Spleen (tissue), 11 donors: Measurements from ENCODE around the gene LRTM2. TPM values are rescaled to one million over a fixed set of nuclear protein-coding genes. Genes with fewer than 3 reads are reported as not detected.

ENCODE experiments used
- DNase-seq: peaks from one replicate; pipeline ENCODE4 v3.0.0-alpha.2; 2020
- H3K27ac ChIP-seq, 8 donors: fragments of 200-600 bp; sonication (generic) in 7 of 8; 1 replicate in 4 of 8; 2 replicates in 4 of 8; pipeline versions ENCODE4 v1.5.0 to v1.8.0; 2016 to 2021; ENCODE audit warnings: inconsistent platforms in 4 of 8, mild to moderate bottlenecking in 4 of 8, moderate library complexity in 1 of 8
- H3K27me3 ChIP-seq, 7 donors: fragments of 200-600 bp; sonication (generic) in 6 of 7; replicated peaks in 1 of 7; 1 replicate in 4 of 7; 2 replicates in 3 of 7; pipeline versions ENCODE4 v1.5.0 to v1.8.0; 2016 to 2021; ENCODE audit warnings: inconsistent platforms in 3 of 7, mild to moderate bottlenecking in 1 of 7
- H3K36me3 ChIP-seq, 6 donors: fragments of 200-600 bp; sonication (generic) in 5 of 6; 1 replicate in 4 of 6; 2 replicates in 2 of 6; pipeline versions ENCODE4 v1.5.0 to v1.8.0; 2016 to 2021; ENCODE audit warnings: inconsistent platforms in 2 of 6
- H3K4me1 ChIP-seq, 6 donors: fragments of 200-600 bp; sonication (generic) in 5 of 6; 1 replicate in 3 of 6; 2 replicates in 3 of 6; pipeline versions ENCODE4 v1.5.0 to v1.8.0; 2016 to 2021; ENCODE audit warnings: inconsistent platforms in 3 of 6
- H3K4me3 ChIP-seq, 8 donors: fragments of 200-600 bp; sonication (generic) in 7 of 8; 1 replicate in 4 of 8; 2 replicates in 4 of 8; pipeline versions ENCODE4 v1.5.0 to v1.8.0; 2016 to 2021; ENCODE audit warnings: inconsistent platforms in 4 of 8, mild to moderate bottlenecking in 4 of 8, moderate library complexity in 2 of 8
- H3K9me3 ChIP-seq, 8 donors: fragments of 200-600 bp; sonication (generic) in 7 of 8; 1 replicate in 4 of 8; 2 replicates in 4 of 8; pipeline versions ENCODE4 v1.5.0 to v1.8.0; 2016 to 2021; ENCODE audit warnings: inconsistent platforms in 4 of 8
- POLR2A ChIP-seq, 3 donors: fragments of 450-650 bp; IDR thresholded peaks; one replicate each; pipeline ENCODE4 v1.5.1; 2017; ENCODE audit warnings: antibody characterized with exemption in 3 of 3, mild to moderate bottlenecking in 1 of 3
- POLR2AphosphoS5 ChIP-seq, 3 donors: sonication (generic); formaldehyde crosslinking; IDR thresholded peaks; one replicate each; pipeline ENCODE4 v1.5.1; 2017; ENCODE audit warnings: antibody characterized with exemption in 3 of 3
- WGBS, 5 donors: extraction: QIAGEN DNeasy Blood & Tissue Kit in 3 of 5; methylation state at CpG; one replicate each; pipeline versions ENCODE4 v1.1.5 to v1.1.7; 2013 to 2018; 5-methylcytosine and 5-hydroxymethylcytosine counted together
- intact Hi-C: fragments of 100-400 bp; cut with DNase I; formaldehyde crosslinking; loops from one replicate; pipeline ENCODE4 v1.15.0; 2023; ENCODE audit warnings: low total_unique reads
- polyA plus RNA-seq, 3 donors: library from polyadenylated mRNA; stranded (reverse); fragments of 200-250 nt; gene quantifications; one replicate each; pipeline ENCODE4 v1.2.1, GENCODE V29; 2013
- total RNA-seq, 7 donors: library from RNA; depleted of rRNA in 3 of 7; stranded (reverse); fragments of >200 nt in 3 of 7; fragmentation: NEBNext Ultra II Directional in 4 of 7; extraction: Animal tissue kit (Norgen Biotek cat#: 25700) in 4 of 7; gene quantifications; one replicate each; pipeline versions ENCODE4 v1.1.0 to v1.2.1, GENCODE V29; 2016 to 2021
- TF ChIP-seq, protein P1 (sequence below), 11 experiments: fragments of 200-600 bp in 7 of 11; fragments of 450-650 bp in 4 of 11; sonication (generic) in 4 of 11; IDR thresholded peaks in 8 of 11; conservative IDR thresholded peaks in 3 of 11; 1 replicate in 7 of 11; 2 replicates in 4 of 11; pipeline versions ENCODE4 v1.4.0 to v1.8.0; 2016 to 2021; ENCODE audit warnings: antibody characterized with exemption in 11 of 11, inconsistent platforms in 4 of 11, mild to moderate bottlenecking in 1 of 11
- donor health status: healthy with polysubstance abuse.
- donor health status: DM: no; HTN: no; CAD: no; lungs with moderate emphysema.
- donor health status: DM: no; HTN: no; CAD: no.
- donor health status: Bipolar disorder and iron deficiency.
- donor health status: healthy.
- donor health status: DM: no; HTN: no; CAD: no.
- donor health status: DM: yes; HTN: yes; CAD: no.

LRTM2 gene
- total and polyA plus RNA-seq, 10 donors: 0.12 TPM; not detected in 9

DNA sequence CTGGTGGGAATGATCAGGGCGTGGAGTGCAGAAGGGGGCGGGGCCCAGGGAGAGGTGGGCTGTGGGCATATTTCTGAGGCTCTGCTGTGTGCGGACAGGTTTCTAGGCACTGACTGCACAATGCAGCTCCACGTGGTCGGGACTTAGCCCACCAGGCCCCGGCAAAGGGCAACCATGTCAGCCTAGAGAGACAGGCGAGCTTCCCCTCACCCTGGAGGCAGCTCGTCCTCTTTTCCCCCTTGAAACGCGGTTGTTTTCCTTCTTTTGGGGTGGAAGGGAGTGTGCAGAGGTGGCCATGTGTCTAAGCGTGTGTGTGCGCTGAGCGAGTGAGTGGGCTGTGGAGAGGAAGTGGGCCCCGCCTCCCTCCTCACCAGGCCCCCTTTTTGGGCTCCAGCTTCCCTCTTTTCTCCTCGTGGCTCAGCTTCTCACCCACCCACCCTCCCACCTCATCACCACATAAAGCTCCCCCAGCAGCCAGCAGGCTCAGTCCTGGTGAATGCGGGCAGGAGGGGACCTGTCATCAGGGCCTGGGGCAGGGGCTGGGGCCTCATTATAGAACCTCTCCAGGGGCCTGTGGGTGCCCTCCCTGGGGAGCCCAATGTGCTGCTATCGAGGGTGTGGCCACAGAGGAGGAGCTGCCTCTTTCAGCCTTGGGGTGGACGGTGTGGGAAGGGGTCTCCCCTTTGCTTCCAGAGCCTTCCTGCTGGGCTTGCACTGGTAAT is 22.0 kb downstream of the LRTM2 start:
- H3K27me3 ChIP-seq: peaks cover 0 to 36% (median 6%) of the 10 kb centered on the region in 7 donors
- H3K4me3 ChIP-seq: no peak overlapping the region
- peak; percentile 72 for DNase-seq
- H3K4me1 ChIP-seq: peaks cover 0 to 9% (median 3%) of the 10 kb centered on the region in 6 donors
- no peaks in the 10 kb centered on the region for H3K36me3 ChIP-seq
- 32 to 47% (median 43%) methylated on average over 15 to 18 of the region's 18 CpGs for WGBS, 5 donors
- H3K27ac ChIP-seq: no peak overlapping the region
- TF ChIP-seq POLR2A (IDR thresholded peaks at IDR 0.05): no peak
- TF ChIP-seq, protein P1, sequence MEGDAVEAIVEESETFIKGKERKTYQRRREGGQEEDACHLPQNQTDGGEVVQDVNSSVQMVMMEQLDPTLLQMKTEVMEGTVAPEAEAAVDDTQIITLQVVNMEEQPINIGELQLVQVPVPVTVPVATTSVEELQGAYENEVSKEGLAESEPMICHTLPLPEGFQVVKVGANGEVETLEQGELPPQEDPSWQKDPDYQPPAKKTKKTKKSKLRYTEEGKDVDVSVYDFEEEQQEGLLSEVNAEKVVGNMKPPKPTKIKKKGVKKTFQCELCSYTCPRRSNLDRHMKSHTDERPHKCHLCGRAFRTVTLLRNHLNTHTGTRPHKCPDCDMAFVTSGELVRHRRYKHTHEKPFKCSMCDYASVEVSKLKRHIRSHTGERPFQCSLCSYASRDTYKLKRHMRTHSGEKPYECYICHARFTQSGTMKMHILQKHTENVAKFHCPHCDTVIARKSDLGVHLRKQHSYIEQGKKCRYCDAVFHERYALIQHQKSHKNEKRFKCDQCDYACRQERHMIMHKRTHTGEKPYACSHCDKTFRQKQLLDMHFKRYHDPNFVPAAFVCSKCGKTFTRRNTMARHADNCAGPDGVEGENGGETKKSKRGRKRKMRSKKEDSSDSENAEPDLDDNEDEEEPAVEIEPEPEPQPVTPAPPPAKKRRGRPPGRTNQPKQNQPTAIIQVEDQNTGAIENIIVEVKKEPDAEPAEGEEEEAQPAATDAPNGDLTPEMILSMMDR (IDR thresholded peaks at IDR 0.05 in 8 of 11, conservative IDR thresholded peaks at IDR 0.05 in 3 of 11): no peak
- no peak for TF ChIP-seq POLR2AphosphoS5 (IDR thresholded peaks at IDR 0.05)
- no peaks in the 10 kb centered on the region for H3K9me3 ChIP-seq
- intact Hi-C loops: no loop called here

DNA sequence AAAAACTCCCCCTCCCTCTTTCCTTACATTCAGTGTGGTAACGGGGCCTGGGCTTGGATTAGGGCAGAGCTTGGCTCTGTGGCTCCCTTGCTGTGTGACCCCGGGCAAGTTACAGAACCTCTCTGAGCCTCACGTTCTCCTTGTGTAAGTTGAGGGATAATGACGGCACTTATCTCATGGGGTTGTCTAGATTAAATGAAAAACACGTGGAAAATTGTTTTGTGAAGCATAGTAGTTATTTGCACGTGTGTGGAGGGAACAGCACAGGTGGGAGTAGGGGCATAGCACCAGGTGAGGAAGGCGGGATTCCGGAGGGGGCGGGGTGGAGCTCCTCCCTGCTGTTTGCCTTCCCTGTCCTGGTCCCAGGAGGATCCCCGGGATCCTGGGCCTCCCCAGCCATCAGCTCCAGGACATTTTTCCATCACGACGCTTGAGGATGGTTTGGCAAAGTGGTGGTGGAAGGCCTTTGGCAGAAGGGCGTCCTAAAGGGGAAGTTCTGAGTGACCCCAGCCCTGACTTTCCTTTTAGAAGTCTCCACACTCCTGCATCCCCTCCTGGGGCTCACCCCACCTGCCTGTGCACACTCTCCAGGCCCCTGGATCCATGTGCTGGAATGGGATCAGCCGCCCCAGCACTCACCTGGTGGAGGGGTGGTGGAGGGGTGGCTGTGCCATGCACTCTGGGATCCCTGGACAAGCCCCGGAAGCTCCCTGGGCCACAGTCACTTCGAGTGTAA is 22.7 kb downstream of the LRTM2 start:
- DNase-seq: no peak
- H3K4me1 ChIP-seq: peaks cover 0 to 9% (median 3%) of the 10 kb centered on the region in 6 donors
- H3K36me3 ChIP-seq: no peaks in the 10 kb centered on the region
- intact Hi-C loops: no loop called here
- H3K27ac ChIP-seq: no peak overlapping the region
- peaks cover 0 to 36% (median 6%) of the 10 kb centered on the region in 7 donors for H3K27me3 ChIP-seq
- 76 to 88% (median 79%) methylated on average over 16 of the region's 16 CpGs for WGBS, 5 donors
- H3K9me3 ChIP-seq: no peaks in the 10 kb centered on the region
- no peak overlapping the region for H3K4me3 ChIP-seq
- TF ChIP-seq, protein P1 (IDR thresholded peaks at IDR 0.05 in 8 of 11, conservative IDR thresholded peaks at IDR 0.05 in 3 of 11): no peak
- no peak for TF ChIP-seq POLR2A (IDR thresholded peaks at IDR 0.05)
- TF ChIP-seq POLR2AphosphoS5 (IDR thresholded peaks at IDR 0.05): no peak

DNA sequence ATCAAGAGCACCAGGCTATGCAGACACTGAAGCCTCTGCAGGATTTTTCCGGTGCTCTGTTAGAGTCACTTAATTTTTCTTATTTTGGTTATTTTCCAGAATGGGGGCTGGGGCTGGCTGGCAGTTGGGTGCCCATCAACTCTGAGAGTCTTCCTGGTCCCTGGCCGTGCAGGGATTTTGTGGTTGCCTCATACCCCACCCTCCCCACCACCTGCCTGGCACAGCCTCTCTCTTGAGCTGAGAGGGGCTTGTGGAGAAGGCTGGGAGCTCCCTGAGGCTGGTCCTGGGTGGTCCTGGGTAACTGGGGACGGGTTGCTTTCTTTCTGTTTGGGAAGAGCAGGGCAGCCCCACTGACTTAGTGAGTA is 23.3 kb downstream of the LRTM2 start:
- H3K27me3 ChIP-seq: peaks cover 0 to 36% (median 6%) of the 10 kb centered on the region in 7 donors
- H3K4me1 ChIP-seq: peaks cover 0 to 9% (median 3%) of the 10 kb centered on the region in 6 donors
- H3K36me3 ChIP-seq: no peaks in the 10 kb centered on the region
- no peak overlapping the region for H3K27ac ChIP-seq
- H3K9me3 ChIP-seq: no peaks in the 10 kb centered on the region
- intact Hi-C loops: no loop called here
- DNase-seq: no peak
- H3K4me3 ChIP-seq: no peak overlapping the region
- TF ChIP-seq, protein P1 (IDR thresholded peaks at IDR 0.05 in 8 of 11, conservative IDR thresholded peaks at IDR 0.05 in 3 of 11): no peak
- TF ChIP-seq POLR2A (IDR thresholded peaks at IDR 0.05) (no peak), POLR2AphosphoS5 (IDR thresholded peaks at IDR 0.05) (no peak)
- WGBS, 5 donors: 55 to 67% (median 59%) methylated on average over 2 to 3 of the region's 3 CpGs

DNA sequence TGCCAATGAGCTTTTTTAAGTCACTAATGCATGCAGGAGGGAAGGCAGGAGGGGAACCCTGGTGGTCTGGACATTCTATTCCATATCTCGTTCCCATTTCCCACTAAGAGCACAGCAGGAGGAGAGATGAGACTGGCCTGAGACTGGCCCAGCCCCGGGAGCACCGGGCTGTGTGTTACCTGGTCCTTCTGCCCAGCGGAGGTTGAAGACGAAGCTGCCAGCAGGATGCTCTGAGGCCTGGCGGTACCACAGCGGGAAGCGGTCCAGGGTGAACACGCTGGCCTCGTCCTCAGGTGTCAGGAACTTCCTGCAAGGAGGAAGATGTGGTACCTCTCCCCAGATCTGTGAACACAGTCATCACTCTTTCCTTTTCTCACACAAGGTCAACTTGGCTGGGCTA is 23.9 kb downstream of the LRTM2 start:
- no peak for DNase-seq
- intact Hi-C loops: no loop called here
- WGBS, 5 donors: 72 to 82% (median 79%) methylated on average over 10 of the region's 10 CpGs
- no peak overlapping the region for H3K4me3 ChIP-seq
- H3K36me3 ChIP-seq: no peaks in the 10 kb centered on the region
- H3K27me3 ChIP-seq: peaks cover 0 to 36% (median 6%) of the 10 kb centered on the region in 7 donors
- H3K27ac ChIP-seq: no peak overlapping the region
- TF ChIP-seq, protein P1 (IDR thresholded peaks at IDR 0.05 in 8 of 11, conservative IDR thresholded peaks at IDR 0.05 in 3 of 11): no peak
- no peak for TF ChIP-seq POLR2AphosphoS5 (IDR thresholded peaks at IDR 0.05)
- TF ChIP-seq POLR2A (IDR thresholded peaks at IDR 0.05): no peak
- peaks cover 0 to 9% (median 3%) of the 10 kb centered on the region in 6 donors for H3K4me1 ChIP-seq
- no peaks in the 10 kb centered on the region for H3K9me3 ChIP-seq
